H4 (cell line): ENCODE results near the gene PHLDB2. TPM values are rescaled to one million over a fixed set of nuclear protein-coding genes. Genes with fewer than 3 reads are reported as not detected.

Experiments
- DNase-seq: peaks from one replicate; pipeline ENCODE4 v3.0.0-alpha.2; 2015; ENCODE audit warnings: low spot score
- total RNA-seq: library from RNA; depleted of rRNA; stranded (reverse); fragments of >200 nt; shearing (Covaris generic); gene quantifications from 2 replicates; pipeline ENCODE4 v1.2.3, GENCODE V29; 2014

PHLDB2 gene
- total RNA-seq, 1 experiment from 2014 or later = 34.7 TPM

- no peak for DNase-seq
Measured at GRCh38 chr3:111923095-111923771, 64.2 kb downstream of the PHLDB2 start.

- DNase-seq = no peak
Measured at GRCh38 chr3:111923806-111924205, 64.7 kb downstream of the PHLDB2 start.

- DNase-seq = no peak
Measured at GRCh38 chr3:111924283-111924682, 65.2 kb downstream of the PHLDB2 start.

GRCh38 chr3:111926266-111926676 is 67.2 kb downstream of the PHLDB2 start:
- no peak for DNase-seq

GRCh38 chr3:111928613-111929012 is 69.5 kb downstream of the PHLDB2 start:
- no peak for DNase-seq

GRCh38 chr3:111929484-111929883 is 70.4 kb downstream of the PHLDB2 start:
- no peak for DNase-seq

GRCh38 chr3:111932946-111933345 is 73.9 kb downstream of the PHLDB2 start:
- DNase-seq = no peak

GRCh38 chr3:111936191-111936841 is 77.3 kb downstream of the PHLDB2 start:
- peak; percentile 68 for DNase-seq

- no peak for DNase-seq
Measured at GRCh38 chr3:111936967-111937366, 77.9 kb downstream of the PHLDB2 start.

- DNase-seq = no peak
Measured at GRCh38 chr3:111937871-111938270, 78.8 kb downstream of the PHLDB2 start.

GRCh38 chr3:111939873-111940272 is 80.8 kb downstream of the PHLDB2 start:
- no peak for DNase-seq

- DNase-seq = no peak
Measured at GRCh38 chr3:111943533-111943932, 84.5 kb downstream of the PHLDB2 start.

- no peak for DNase-seq
Measured at GRCh38 chr3:111944372-111944771, 85.3 kb downstream of the PHLDB2 start.

- DNase-seq = no peak
Measured at GRCh38 chr3:111947231-111947630, 88.2 kb downstream of the PHLDB2 start.

GRCh38 chr3:111948786-111949185 is 89.7 kb downstream of the PHLDB2 start:
- DNase-seq = no peak

- no peak for DNase-seq
Measured at GRCh38 chr3:111949712-111950111, 90.6 kb downstream of the PHLDB2 start.

GRCh38 chr3:111951032-111951431 is 92.0 kb downstream of the PHLDB2 start:
- no peak for DNase-seq

GRCh38 chr3:111952086-111952485 is 93.0 kb downstream of the PHLDB2 start:
- DNase-seq = no peak

- no peak for DNase-seq
Measured at GRCh38 chr3:111952866-111953450, 93.9 kb downstream of the PHLDB2 start.

GRCh38 chr3:111954228-111954990 is 95.3 kb downstream of the PHLDB2 start:
- DNase-seq = peak; percentile 14

- no peak for DNase-seq
Measured at GRCh38 chr3:111955876-111956275, 96.8 kb downstream of the PHLDB2 start.

- no peak for DNase-seq
Measured at GRCh38 chr3:111956449-111956848, 97.4 kb downstream of the PHLDB2 start.
